ENCODE results near the gene ADAD1. TPM values are rescaled to one million over a fixed set of nuclear protein-coding genes. Genes with fewer than 3 reads are reported as not detected.

Gene ADAD1
- total RNA-seq, 3 donors from 2014 or later = not detected

DNA sequence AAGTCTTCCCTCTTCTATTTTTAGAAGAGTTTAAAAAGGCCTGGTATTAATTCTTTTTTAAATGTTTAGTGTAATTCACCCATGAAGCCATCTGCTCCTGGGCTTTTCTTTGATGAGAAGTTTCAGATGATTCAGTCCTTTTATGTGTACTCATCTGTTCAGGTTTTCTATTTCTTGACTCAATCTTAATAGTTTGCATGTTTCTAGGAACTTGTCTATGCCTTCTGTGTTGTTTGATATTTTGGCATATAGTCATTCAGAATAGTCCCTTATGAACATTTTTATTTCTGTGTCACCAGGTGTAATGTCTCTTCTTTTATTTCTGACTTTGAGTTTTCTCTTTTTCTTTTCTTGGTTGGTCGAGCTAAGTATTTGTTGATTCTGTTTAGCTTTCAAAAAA lies 97.9 kb downstream of the ADAD1 start:
- Histone ChIP-seq H3K36me3 (ENCODE audit: low read depth) (no peaks in the 10 kb centered on the region), H3K4me3 (no peak overlapping the region), H3K9me3 (no peaks in the 10 kb centered on the region), H3K4me1 (ENCODE audit: low read depth) (no peaks in the 10 kb centered on the region)
- intact Hi-C loops (cut with DNase I, micrococcal nuclease) = no loop called here
- DNase-seq (no peak), ATAC-seq (no peak)
- TF ChIP-seq, protein P1, sequence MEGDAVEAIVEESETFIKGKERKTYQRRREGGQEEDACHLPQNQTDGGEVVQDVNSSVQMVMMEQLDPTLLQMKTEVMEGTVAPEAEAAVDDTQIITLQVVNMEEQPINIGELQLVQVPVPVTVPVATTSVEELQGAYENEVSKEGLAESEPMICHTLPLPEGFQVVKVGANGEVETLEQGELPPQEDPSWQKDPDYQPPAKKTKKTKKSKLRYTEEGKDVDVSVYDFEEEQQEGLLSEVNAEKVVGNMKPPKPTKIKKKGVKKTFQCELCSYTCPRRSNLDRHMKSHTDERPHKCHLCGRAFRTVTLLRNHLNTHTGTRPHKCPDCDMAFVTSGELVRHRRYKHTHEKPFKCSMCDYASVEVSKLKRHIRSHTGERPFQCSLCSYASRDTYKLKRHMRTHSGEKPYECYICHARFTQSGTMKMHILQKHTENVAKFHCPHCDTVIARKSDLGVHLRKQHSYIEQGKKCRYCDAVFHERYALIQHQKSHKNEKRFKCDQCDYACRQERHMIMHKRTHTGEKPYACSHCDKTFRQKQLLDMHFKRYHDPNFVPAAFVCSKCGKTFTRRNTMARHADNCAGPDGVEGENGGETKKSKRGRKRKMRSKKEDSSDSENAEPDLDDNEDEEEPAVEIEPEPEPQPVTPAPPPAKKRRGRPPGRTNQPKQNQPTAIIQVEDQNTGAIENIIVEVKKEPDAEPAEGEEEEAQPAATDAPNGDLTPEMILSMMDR (IDR thresholded peaks at IDR 0.05) = no peak

Other genes with a start within 250 kb of the ADAD1 start
- 100 to 1,000 TPM in 1 of 3 donors, 10 to 100 TPM in 2; 65.0 to 108 (median 84.7) TPM for gene BLTP1, start 226.7 kb upstream of the ADAD1 start, total RNA-seq
- not detected for gene IL2, start 77.7 kb downstream of the ADAD1 start, total RNA-seq
- not detected for gene IL21, start 242.1 kb downstream of the ADAD1 start, total RNA-seq

Data from mucosa of descending colon (tissue), 3 donors.